CD1c-positive myeloid dendritic cell (primary cell): Measurements from ENCODE around the gene HDAC7.

Experiments used
- DNase-seq: peaks from one replicate; pipeline ENCODE4 v3.0.0-alpha.2; 2016; ENCODE audit errors: extremely low spot score

HDAC7 gene

DNA sequence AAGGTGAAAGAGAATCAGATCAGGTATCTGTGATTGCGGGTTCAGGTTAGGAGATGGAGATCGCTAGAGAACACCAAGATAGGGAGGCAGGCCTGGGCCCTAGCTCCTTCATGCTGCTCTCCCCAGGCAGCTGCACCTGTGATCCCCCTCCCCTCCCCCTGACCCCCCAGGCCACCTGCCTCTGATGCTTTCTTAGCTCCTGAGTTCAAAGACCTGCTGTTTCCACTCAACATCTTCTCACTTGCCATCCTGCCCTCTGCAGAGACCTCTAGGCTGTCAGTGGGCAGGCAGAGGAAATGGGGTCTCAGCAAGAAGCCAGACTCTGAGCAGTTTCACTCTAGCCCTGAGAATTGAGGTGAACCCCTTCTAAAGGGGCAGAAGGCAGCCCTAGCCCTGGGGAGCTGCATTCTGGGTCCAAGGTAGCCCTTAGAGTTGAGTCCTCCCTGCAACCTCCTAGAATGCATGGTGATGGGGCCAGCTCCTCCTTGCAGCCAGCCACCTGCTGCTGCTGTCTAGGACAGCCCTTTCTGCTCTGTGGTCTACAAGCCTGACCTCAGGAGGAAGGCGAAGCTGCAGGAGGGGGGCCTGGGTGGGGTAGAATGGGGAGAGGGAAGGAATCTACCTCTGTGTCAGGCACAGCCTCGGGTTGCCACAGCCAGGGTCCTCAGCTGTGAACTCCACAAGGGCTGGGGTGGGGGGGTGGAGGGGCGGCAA lies 53.0 kb downstream of the HDAC7 start:
- DNase-seq = no peak

DNA sequence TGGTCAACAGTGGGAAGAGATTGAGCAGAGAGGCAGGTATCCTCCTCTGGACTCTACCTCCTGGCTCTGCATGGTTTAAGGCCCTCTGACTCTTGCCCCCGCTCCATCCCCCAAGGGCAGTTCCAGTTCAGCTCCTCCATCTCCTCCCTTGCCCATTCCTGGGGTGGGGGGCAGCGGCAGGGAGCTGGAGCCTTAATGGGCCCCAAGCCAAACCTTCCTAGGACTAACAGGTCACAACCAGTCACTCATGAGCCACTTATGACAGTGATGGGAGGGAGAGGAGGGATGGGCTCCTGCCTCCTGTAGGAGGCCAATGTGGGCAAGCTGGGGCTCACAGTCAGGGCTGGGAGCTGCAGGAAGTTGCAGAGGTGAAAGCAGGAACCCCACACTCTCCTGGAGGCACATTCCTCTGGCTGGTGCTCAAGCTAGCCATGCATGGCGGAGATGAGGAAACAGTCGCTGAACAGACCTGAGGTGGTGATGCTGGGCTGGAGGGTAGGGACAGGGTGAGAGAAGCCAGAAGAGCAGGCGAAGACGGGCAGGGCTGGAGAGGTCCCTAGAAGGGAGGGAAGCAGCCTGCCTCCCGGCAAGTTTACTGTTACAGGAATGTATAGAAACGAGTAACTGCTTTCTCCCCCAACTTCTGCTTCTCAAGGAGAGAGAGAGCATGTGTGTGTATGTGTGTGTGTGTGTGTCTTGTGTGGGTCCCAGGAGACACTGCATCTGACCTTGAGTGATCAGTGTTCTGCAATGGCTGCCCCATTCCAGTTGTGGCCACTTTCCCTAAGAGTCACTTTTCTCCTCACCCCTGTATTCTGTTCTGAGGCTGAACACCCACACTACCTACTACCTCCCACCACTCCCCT lies 56.0 kb downstream of the HDAC7 start:
- DNase-seq = no peak

DNA sequence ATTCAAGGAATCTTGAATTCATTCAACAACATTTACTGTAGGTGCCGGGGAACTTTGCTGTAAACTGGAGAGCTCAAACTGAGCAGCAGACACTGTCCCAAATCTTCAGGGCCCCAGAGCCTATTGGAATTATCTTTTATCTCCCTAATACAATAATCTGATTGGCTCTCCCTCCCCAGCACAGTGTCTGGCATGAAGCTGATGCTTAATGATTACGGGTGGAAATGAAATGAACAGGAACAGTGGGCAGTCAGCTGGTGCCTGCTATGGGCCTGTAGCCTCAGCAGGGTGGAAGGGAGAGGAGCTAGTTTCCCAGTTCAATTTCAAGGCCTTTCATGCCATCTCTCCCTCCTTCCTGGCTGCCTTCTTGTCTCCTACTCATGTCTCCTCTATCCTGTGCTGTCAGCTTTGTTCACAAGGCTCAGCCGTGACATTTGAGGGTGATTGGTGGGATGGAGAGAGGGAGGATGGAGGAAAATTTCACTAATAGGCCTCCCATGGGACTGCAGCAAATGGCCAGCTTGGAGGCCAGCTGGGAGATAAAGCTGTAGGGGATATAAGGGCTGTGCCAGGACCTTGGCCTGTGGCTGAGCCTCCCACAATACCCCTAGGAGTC lies 56.7 kb downstream of the HDAC7 start:
- no peak for DNase-seq

DNA sequence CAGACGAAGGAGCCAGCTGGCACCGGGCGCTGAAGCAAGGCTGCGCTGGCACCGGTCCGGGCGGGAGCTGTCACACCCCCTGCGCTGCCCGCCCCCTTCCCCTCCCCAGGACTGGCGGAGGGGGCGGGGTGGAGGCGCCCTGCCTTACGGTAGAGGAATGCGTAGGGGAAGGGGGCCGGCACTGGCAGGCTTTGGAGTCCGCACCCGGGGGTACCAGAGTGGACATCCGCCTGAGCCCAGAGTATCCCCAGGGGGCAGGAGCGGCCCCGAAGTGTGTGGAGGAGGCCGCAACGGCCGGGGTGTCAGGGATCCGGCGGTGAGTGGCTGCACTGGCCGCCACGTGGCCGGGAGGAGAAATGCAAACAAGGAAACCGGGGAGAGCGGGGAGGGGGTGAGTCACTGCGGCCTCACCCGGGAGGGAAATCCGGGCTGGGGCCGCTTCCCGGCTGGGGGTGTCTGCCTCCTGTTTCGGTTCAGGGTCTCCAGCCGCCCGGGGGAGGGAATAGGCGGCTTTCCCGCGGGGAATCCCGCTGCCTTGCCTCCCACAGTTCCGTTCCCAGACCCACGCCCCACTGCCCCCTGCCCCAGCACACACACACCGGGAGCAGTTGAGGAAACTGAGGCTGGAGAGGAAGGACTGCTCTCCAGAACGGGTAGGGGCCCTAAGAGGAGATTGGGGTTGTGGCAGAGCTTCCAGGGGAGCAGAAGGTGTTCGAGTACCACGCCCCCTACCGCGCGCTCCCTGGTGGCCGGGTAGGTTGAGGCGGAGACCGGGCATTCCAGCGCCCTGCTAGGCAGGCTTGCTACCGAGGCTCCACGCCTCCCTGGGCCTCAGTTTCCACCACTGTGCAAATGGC lies 60.6 kb downstream of the HDAC7 start, which contains the start of gene RAPGEF3:
TSS of gene RAPGEF3 (minus strand) at position 47 of the 857 bp plus-strand sequence. CDS start 324 bp downstream, outside the sequence.
- peak; percentile 88 for DNase-seq

DNA sequence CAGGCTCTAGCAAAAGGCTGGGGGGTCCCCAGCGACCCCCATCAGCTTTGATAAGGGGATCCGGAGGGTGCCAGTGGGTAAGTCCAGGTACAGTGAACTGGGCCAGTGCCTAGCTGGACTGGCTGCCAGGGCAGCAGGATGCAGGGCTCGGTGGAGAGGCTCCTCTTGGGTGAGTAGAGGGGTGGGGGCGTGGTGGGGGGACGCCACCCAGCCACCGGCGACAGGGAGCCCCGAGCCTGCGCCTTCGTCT lies 61.2 kb downstream of the HDAC7 start:
- no peak for DNase-seq

DNA sequence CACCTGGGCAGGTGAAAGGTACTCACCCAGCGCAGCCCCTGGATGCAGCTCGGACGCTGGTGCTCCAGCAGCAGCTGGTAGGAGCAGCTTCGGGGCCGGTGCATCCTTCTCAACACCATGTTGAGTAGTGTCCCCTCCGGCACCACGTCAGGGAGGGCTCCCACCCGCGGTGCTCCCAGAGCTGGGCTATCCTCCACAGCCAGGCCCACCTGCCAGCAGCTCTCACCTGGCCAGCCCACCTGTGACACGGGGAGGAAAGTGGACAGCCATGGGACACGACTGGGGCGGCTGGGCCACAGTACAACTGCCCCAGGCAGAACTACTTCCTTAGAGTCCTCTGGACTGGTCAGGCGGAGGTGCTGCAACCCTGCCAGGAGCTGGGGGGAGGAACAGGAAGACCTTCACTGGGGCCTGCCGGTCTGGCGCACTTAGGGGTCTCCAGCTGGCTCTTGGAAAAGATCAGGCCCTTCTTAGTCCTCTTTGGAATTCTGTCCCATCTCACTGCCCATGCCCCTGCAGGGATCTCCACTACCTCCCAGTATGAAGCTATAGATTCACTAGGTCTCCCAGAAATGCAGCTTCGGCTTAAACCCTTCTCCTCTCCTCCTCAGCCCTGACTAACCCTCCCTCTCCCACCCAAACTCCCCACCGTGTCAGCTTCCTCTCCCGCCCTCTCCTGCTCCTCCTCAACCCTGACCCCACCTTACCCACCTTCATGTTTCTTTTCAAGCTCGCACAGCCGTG lies 61.7 kb downstream of the HDAC7 start:
- peak; percentile 53 for DNase-seq

DNA sequence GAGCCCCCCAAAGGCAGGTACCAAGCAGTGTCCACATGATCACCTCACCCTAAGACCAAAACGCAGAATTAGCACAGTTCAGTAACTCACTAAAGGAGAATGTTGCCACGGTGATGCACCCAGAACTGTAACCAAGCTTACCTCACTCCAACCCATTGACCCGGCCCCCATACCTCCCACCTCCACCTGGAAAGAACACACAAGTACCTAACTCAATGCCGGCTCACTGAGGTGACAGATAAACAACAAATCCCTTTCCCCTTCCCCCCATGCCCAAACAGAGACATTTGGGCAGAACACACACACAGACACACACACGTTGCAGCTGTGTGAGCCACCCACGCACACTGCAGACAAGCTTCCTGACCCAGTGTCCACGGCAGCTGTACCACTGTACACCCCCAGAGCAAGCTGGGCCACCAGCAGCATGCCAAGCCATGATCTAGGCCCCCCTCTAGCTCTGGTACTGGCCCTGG lies 62.3 kb downstream of the HDAC7 start:
- DNase-seq = no peak

DNA sequence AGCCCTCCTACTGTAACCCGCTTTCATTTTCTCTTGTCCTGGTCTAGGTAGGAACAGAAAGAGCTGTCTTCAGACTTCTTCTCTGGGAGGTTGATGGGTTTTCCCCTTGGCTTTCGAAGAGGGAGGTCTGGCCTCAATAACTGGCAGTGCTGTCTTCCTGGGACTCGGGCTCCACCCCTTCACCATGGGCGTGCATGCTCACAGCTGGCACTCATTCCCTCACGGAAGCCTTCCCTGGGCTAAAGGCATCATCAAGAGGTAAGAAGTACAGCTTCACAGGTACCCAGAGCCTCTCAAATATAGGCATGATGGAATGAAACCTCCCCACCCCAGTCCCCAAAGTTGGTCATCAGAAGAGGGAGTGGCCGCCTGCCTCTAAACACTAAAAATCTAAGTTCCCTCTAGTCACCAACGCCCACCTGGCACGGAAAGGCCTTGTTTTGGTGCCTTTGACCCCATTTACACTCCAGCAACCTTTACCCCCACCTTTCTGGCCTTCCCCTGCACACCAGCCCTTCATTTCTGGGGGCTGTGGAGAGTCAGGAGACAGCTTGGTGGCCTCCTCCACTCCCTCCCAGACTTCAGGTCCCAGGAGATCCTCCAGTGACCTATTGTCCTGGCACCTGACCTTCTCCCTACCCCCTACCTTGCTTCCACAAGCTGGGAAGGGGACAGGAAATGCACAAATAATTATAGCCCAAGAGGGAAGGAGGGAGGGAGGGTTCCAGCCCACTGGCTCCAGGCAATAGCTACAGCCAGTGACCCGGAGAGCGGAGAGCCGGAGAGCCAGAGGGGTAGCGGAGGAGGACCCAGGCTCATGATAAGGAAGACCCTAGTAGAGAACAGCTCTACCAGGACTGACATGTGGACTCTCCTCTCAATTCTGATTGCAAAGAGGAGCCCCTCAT lies 63.8 kb downstream of the HDAC7 start:
- no peak for DNase-seq

DNA sequence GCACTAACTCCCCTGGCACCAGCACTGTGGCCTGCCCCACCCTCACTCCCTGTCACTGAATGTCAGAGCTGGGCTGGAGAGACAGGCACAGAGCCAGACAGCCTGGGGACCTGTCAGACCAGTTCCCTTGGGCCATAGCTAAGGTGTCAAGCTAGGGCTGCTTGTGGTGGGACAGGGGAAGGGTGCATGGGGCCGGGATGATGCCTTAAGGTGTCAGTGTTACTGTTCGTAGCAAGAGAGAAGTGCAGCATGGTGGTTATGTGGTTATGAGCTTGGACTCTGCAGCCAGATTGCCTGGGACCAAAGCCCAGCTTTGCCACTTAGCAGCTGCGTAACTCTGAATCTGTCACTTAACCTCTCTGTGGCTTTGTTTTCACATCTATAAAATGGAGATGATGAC lies 64.8 kb downstream of the HDAC7 start:
- DNase-seq = no peak

DNA sequence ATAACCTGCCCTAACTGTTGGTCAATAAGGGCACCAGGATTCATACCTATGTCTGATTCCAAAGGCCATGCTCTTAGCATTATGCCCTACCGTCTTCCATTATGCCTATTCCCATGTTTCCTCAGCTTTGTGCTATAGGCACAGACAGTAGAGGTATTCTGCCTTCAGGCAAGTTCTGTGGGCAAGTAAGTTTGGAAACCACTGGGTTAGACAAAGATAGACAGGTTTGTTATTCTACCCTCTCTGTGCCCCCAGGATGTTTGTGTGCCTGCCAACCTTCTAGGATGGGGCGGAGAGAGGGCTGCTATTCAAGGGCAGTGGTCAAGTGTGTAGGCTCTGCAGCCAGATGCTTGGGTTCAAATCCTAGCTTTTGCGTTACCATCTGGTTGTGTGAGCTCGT lies 65.6 kb downstream of the HDAC7 start:
- DNase-seq = no peak

DNA sequence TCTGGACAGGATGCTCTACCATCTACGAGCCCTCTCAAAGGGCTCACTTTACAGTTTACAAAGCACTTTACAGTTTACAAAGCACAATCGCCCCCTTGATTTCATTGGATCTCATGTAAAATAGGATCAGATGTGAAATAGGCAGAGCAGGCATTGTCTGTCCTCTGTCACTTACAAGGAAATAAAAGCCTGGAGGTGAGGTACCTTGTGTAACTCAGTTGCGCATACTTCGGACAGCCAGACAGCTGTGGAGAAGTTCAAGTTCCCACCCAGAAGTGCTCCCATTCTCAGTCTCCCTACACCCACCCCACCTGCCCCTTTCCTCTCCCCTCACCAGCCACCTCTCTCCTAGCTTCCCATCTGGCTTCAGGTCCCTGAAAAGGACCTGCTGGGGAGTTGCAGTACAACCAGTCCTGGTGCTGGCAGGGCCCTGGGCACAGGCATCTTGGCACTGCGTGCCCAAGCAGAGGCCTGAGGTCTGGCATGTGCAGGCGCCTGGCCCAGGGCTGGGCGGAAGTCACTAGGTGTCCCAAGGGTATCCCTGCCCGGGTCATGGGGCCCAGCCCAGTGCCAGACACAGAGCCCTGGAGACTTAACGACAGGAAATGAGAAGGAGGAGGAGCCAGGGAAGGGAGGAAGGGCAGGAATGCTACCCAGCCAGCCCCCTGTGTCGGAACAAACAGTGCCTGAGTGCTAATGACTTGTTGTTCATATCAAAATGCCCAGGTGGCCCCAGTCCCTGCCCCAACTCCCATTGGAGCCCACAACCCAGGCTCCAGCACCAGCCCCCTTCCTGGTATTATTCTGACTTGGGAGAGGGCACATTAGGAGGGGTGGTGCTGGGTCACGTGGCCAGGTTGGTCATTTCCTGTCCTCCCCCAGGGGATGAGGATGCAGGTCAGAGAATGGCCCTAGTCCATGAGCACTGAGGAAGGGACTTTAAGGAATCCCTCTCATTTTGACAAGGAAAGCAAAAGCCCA lies 66.4 kb downstream of the HDAC7 start:
- no peak for DNase-seq

DNA sequence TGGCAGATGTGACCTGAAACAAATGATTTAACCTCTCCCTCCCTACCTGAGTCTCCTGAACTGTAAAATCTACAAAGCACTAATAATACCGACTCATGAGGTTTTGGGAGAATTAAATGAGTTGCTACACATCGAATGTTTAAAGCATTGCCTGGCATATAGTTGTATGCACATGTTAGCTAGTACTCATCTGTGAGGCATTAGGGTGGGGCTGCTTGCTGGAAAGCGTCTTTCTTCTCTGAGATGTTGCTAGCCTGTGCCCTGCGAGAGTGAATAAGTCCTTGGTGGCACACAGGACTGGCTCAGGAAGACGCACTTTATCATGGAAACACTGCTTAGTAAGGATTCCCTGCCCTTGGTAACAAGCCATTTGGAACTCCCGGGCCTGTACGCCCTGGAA lies 67.2 kb downstream of the HDAC7 start:
- no peak for DNase-seq

DNA sequence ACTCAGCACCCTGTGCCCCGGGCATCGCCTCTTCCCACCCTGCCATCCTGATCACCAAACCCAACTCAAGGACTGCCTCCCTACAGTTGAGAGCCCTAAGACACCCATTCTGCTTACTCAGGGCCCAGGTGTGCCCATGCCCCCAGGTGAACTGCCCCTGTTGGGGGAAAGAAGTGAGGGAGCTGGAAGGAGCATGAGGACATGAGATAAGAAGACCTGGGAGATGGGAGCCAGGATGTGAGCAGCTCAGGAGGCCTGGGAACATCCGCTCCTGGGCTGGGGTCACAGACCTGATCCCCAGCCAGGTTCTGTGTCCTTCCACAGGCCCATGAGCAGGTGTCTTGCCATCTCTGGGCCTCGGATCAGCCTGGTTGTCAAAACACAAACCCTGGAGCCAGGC lies 67.6 kb downstream of the HDAC7 start:
- DNase-seq = no peak

DNA sequence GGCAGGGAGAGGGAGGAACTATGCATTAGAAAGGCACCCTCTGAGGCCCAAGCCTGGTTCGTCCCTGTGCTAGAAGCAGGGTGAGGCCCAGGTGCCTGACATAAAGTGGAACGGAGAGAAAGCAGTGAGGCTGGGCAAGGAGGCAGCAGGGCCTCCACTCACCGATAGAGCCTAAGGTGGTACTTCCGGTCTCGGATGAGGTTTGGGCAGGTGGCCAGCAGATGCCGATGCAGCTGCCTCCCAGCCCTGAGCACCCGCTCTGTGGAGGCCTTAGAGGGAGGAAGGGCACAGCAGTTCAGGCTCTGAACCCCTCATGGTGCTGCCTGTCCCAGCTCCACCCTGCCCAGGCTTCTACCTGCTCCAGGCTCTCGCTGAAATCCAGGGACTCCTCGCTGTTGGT lies 68.1 kb downstream of the HDAC7 start:
- no peak for DNase-seq

DNA sequence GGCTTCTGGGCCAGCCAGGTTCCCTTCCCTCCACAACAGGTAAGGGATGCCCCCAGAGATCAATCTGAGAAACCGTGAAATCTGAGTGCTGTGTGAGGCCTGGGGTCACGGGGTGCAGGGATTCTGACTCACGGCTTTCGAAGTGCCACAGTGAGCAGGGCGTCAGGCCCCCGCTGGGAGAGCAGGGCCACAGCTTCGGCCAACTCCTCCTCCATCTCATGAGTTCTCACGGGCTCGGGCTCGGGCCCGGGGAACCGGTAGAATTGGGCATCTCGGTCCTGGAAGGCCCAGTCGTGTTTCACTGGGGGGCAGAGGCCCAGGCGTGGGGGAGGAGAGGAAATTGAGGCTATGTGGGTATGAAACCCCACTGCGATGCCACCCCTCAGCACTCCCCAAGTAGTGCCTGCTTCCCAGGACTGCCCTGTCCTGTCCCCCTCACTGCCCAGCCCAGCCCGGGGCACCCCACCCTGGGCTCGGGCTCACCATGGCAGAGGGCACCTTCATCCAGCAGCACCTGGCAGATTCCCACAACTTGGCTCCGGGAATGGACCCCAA lies 68.7 kb downstream of the HDAC7 start:
- DNase-seq = no peak

DNA sequence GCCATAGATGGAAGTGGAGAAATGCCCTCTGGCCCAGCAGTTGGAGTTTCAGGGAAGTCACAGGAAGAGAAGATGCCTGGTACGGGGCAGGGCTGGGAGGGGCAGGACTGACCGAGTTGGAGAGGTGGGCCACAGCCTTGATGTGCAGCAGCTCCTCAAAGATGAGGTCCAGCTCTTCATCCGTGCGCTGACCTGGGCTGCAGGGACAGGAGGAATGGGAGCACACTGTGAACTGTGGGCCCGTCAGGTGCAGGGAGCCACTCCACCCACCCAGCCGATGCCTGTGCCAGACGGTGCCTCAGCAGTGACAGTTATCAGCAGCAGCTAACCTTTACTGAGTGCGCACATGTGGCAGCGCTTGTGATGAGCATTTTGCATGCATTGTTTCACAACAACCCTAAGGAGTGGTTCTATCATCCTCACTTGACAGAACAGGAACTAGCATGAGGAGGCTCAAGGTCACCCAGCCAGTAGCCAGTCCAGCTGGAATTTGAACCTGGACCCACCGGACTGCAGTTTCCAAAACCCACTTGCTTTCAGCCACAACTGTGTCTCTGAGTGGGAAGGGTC lies 69.4 kb downstream of the HDAC7 start:
- DNase-seq = peak; percentile 70

DNA sequence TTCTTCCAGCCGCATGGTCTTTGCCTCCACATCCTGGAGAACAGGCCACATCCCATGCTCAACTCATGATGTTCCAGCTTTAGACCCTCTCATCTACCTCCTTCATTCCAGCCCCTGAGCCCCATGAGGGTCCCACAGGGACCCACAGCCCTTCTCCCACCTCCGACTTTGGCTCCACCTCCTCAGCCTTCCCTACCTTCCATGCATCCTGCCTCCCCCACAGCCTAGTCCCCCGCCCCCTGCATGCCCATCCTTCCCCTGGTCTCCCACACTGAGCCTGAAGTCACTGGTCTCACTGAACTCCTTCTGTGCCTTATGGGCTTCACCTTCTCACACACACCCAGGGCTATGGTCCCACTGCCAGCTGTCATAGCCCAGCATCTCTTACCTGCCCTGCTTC lies 70.8 kb downstream of the HDAC7 start:
- no peak for DNase-seq

DNA sequence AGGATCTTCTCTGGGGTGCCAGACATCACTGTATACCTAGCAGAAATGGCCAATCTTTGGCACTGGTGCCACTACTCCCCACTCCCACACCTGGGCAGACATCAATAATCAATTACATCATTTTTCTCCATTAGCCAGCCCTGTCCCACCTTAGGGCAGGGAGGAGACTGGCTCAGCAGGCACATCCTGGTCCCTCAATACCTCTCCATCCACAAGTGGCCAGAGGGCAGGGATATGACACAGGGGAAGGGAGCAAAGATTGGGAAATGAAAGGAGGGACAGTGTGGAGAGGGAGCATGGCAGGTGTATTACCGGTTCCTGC lies 71.2 kb downstream of the HDAC7 start:
- DNase-seq = no peak
